HEK293 (cell line): ENCODE data around the gene SHISA9.

Experiments used
- CTCF ChIP-seq: fragments of 450-650 bp; formaldehyde crosslinking; IDR thresholded peaks from 2 replicates; pipeline ENCODE4 v1.5.1; 2016; ENCODE audit warnings: missing biosample characterization, missing genetic modification characterization
- ZNF830 ChIP-seq: fragments of 450-650 bp; IDR thresholded peaks from 2 replicates; pipeline ENCODE4 v1.5.0; 2018; ENCODE audit warnings: missing biosample characterization, missing genetic modification characterization, low read depth, mild to moderate bottlenecking, moderate library complexity

- TF ChIP-seq CTCF (tag by site-specific recombination) (no peak), ZNF830 (tag by site-specific recombination) (no peak)
These were observed 253.4 kb downstream of the SHISA9 start for GRCh38 chr16:13154799-13155198.
